NCI-H1694 (cell line): ENCODE data around the gene PRKG1.

Experiments used
- DNase-seq: peaks from one replicate; lab custom pipeline; 2025; lab: John Stamatoyannopoulos, UW

Gene PRKG1

DNA sequence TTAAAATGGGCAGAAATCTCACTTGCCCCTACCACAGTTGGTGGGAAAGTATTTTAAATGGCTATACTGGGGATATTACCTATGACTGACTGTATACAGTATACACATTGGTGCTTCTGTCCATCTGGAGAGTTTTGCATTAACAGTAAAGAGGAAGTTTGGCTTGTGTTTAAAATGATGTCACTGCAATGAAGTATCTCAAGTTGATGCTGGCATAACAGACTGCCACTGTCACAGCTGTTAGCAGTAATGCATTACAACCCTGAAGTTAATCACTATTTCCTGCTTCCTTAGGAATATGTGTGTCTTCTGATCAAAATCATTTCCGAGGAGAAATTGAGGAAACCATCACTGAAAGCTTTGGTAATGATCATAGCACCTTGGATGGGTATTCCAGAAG lies 1241.7 kb downstream of the PRKG1 start:
- no peak for DNase-seq

DNA sequence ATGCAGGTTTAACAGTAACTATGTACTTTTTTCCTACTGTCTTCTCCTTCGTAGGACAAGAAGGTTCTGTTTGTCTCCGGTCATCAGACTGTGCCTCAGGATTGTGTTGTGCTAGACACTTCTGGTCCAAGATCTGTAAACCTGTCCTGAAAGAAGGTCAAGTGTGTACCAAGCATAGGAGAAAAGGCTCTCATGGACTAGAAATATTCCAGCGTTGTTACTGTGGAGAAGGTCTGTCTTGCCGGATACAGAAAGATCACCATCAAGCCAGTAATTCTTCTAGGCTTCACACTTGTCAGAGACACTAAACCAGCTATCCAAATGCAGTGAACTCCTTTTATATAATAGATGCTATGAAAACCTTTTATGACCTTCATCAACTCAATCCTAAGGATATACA lies 1242.2 kb downstream of the PRKG1 start:
- no peak for DNase-seq

DNA sequence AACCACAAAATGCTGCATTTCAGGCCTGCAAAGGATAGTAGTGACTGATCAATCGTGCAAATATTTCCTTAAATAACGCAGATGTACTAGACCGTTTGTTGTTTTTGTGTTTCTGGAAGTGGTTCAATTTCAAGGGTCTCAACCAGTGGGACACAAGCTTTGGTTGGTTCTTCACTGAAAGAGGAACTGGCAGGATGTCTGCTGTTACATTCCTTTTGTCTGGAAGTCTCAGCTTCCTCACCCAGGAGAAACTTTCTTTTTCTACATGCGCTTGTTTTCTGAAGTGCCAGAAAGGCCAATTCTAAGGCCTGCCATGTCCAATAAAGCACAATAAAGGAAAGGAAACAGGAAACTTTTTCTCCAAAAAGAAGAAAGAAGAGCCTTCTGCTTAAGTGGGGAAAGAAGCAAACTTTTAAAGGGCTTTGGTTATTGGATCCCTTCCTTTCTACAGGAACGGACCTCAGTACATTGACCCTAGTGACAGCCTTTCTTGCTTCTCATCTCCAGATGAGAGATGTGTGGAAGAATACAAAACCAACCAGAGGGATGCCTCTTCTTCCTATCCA lies 1243.9 kb downstream of the PRKG1 start:
- no peak for DNase-seq

DNA sequence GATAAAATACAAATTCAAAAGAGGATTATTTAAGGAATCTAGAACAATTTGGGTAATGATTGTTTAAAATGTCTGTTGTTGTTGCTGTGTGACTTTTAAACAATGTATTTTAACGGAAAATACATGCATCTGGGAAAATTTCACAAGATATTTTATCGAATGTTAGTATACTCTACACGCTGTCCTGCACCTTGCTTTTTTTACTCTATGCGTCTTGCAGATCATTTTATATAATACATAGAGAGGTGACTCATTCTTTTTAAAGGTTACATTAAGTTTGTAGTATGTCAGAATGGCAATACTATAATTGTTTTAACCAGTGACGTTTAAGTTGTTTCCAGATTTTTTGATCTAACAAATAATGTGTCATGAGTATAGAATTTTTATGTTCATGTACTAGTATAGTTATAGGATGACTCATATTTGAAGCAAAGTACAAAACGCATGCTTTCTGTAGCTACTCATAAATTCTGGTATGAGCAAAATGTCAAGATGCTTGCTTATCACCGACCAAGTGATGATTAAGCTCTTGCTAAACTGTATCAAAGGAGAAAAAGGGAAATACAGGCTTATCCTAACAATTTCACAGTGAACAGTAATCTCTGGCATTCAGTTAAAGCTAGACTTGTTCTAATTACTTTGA lies 1244.7 kb downstream of the PRKG1 start:
- no peak for DNase-seq

DNA sequence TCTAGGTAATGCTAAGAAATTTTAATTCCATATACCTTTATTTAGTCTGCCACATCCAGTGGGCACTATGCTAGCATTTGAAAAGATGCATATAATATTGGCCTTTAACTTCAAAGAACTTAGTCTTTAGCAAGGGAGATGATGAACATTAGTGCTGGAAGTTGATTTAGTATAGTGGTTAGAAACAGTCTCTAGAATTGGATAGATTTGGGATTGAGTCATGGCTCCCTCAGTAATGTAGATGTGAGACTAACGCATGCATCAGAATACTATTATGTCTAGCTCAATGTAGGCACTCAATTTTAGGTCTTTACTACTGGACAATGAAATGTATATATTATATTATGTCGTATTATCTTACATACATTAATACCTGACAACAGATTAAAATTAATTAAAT lies 1245.6 kb downstream of the PRKG1 start:
- no peak for DNase-seq

DNA sequence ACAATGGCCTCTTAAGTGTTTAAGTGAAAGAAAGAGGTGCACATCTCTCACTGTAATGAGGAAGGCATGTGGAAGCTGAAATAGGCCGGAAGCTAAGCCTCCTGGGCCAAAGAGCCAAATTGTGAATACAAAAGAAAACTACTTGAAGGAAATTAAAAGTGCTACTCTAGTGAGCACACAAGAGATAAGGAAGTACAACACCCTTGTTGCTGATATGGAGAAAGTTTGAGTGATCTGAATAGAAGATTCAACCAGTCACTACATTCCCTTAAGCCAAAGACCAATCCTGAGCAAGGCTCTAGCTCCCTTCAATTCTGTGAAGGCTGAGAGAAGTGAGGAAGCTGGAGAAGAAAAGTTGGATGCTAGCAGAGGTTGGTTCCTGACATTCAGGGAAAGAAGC lies 1248.0 kb downstream of the PRKG1 start:
- no peak for DNase-seq

DNA sequence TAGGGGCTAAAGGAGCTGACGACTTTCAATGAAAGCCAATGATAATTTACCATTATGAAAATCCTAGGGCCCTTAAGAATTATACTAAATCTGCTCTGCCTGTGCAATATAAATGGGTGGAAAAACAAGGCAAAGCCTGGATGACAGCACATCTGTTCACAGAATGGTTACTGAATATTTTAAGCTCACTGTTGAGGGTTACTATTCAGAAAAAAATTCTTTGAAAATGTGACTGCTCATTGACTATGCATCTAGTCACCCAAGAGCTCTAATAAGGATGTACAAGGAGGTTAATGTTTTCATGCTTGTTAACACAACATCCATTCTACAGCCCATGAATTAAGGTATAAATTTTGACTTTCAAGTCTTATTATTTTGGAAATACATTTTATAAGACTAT lies 1248.6 kb downstream of the PRKG1 start:
- DNase-seq, result no peak

DNA sequence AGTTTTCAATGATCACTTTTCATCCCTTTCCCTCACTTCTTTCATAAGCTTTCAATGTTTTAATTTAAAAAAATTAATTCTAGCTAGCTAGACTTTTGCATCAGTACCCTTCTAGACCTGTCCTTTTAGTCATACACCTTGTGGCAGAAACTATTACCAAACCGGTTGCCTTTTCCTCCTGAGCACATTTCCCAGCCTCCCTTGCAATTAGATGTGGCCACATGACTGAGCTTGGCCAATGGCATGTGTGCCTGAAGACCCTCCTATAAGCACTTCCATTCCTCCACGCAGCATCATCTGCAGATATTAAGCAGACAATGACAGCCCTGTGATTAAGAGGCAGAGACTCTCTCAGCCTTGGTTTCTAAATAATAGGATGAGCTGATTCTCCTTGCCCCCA lies 1252.1 kb downstream of the PRKG1 start:
- DNase-seq, result no peak

DNA sequence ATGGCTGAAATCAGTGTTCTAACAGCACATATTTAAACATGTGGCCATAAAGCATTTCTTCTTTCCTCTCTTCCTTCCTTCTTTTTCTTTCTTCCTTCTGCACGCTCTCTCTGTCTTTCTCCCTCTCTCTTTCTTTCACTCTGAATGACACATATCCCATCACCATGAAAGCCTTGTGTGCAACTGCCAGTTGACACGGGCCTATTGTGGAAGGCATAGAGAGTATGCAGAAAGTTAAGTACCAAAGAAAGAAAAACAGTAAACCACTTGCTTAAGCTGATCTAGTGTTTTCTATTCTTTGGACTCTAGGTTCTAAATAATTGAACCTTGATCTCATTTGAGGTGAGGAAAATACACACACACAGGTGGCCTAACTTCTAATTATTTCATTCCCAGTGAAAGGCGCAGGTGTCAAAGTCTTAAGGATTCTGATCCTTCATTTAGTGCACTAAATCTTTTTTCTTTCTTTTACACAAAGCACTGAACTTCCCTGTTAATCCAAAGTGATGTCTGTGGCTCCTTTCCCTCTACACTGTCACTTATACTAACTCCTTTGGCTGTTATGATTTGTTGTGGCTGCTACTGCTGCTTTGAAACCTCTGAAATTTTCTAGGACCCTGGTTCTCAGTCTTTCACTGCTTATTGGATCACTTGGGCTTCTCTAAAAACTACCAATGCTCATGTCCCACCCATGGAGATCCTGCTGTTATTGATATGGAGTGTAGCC lies 1257.5 kb downstream of the PRKG1 start:
- DNase-seq, result no peak

DNA sequence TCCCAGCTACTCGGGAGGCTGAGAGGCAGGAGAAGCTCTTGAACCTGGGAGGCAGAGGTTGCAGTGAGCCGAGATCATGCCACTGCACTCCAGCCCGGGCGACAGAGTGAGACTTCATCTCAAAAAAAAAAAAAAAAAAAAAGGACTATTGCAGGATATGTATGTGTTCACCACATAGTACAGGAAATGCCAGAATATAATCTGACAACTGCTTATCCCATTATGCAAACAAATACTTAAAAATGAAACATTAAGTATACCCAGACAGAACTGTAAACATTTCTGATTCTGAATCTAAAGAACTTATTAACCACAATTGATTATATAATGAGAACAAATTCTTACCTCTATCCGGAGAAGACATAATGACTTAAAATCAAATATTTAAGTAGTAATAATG lies 1258.5 kb downstream of the PRKG1 start:
- no peak for DNase-seq

DNA sequence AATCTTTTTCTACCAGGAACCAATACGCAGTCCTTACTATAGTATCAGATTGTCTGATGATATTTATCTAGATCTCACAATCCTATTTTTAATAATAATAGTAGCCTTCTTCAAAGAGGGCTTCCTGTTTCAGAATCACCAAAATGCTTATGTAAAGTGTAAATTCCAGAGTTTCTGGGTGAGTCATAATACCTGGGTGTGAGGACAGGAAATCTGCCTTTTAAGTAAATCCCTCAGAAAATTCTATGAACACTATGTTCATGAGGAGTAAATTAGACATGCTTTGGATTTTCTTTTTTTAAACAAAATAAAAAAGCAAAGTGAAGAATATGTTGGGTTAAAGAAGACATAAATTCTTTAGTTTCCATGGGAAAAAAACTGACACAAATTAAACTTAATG lies 1260.3 kb downstream of the PRKG1 start:
- DNase-seq, result no peak

DNA sequence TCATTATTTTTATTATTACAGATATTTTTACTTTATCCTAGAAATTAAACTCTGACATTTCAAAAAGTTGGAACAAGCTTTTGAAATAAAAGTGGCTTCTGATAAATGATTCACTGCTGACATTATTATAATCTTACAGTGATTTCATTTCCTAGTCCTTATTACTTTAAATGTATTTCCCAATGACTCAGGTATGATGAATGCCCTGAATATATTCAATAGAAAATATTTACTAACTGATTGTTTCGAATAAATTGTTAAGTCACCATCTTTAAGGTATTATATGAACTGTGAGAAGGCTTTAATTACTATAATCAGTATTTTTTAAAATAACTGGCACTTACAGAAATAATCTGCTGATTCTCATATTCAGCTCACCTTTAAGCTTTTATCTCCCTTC lies 1261.4 kb downstream of the PRKG1 start:
- DNase-seq, result no peak

DNA sequence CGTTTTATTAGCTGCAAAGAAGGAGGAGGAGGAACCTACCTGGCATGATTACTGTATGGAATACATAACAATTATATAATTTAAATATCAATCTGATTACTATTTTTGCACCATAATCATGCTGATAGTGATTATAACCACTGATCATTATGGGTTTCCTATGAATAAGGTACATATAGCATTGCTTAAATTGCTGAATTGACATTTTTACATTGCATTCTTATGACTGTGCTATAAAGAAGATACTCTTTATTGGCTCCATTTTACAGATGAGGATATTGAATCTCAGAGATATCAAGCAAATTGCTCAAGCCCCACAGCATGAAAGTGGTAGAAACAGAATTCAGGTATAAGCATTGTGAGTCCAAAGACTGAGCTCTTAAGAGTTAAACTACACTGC lies 1262.9 kb downstream of the PRKG1 start:
- DNase-seq, result no peak

DNA sequence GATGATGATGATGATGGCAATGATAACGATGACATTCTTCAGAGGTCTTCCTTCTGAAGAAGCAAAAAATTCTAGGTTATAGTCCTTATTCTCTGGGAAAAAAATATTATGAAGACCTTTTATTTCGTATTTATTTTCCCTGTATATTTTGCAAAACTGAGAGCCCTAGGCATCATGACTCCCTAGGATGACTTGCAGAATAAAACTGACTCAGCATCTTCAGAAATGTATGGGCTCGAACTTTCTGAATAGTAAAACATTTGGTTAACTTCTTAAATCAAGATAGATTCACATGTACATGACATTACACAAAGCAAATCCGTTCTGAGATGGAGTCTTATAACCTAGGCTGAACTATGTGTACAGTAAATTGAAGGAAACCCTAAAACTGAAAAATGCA lies 1269.2 kb downstream of the PRKG1 start:
- DNase-seq, result no peak

DNA sequence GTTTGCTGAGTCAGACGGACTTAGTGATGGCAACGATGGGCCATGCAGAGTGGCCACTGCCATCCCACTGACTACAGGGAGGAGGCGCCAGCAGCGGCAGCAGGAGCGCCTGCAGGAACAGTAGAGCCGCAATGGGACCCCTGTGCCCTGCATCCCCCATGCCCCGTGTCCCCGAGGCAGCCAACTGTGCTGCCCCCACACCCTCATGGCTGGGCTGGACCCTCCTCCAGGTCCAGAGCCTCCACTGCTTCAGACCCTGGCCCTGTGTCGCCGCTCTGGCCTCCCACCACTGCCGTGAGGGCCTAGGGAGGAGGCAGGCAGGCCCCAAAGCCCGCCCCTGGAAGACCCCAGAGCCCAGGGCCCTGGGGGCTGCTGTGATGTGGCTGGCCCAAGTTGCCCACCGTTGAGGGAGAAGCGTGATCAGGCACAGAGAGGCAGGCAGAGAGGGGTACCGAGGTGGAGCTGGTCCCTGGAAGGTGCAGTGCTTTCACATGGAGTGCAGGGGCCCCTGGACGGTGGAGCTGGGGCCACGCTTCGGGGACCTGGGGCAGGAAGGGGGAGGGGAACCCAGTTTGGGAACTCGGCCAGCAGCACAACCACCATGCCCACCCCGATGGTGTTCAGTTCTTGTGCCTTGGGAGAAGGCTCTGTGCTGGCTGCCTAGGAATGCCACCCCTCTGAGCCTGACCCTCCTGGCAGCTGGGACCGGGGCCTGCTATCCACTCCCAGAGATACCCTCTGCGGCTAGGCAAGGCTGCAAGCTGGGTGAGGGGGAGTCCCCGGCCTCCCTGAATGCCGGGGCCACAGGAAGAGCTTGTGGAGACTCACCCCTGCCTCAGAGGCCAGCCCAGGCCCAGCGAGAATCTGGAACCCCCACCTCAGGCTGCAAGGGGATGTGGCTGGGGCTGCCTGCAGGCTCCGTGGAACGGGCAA lies 1272.4 kb downstream of the PRKG1 start:
- DNase-seq, result no peak

DNA sequence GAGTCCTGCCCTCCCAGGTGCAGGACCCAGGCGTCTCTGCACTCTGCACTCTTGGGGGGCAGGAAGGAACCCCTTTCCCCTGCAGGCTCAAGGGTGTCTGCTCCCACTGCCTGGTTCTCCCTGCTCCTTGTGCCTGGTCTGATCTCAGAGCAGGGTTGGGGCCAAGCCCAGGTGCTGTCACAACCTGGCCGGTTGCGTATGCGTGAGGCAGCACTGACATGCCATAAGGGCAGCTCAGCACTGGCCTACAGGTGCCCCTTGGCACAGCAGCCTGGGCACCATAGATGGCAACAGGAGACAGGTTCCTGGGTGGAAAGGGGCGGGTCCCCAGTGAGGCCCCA lies 1273.0 kb downstream of the PRKG1 start:
- DNase-seq, result no peak
